ENCODE results near the gene EBNA1BP2. TPM values are rescaled to one million over a fixed set of nuclear protein-coding genes. Genes with fewer than 3 reads are reported as not detected.
A peak's percentile ranks its signal among the peaks of the same experiment; 100 is the strongest.

EBNA1BP2 gene
- total and polyA plus RNA-seq, 10 of the 15 experiments (the other 5 are each of a cell fraction or from before 2014, with no cell fraction given), result 57.5 to 275 (median 133) TPM

DNA sequence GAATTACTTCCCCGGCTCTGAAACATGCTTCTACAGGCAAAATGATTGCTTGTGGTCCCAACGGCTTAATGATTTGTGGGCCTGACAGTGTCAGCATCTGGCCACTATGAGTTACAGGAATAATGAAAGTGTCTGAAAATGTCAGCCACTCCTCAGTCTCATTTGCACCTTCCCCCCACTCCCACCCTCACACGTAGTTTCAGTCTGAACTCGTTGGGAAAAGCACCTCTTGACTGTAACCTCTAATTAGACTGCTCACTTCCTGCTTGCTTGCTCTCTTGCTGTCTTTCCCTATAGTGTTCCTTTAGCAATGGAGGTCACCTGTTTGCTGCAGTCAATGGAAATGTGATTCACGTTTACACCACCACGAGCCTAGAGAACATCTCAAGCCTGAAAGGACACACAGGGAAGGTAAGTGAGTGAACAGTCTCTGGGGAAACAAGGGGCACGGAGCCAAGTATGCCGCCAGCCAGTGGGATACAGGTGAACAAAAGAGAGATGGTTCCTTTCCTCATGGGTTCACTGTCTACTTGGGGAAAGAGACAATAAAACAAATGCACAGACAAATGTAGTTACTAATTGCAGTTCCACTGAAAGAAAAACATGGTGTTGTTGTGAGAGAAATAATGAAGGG, 27.1 kb upstream of the EBNA1BP2 start (continued):
- TF ChIP-seq BHLHE40 (IDR thresholded peaks at IDR 0.05; ENCODE audit: borderline replicate concordance in 1 of 2, low read depth in 2 of 2, low read length in 1 of 2) (peak; percentile 63 to 68; a peak in 3 of 4 replicates), MEF2A (IDR thresholded peaks at IDR 0.05; ENCODE audit: insufficient read depth, low read depth, low read length) (0 out of 2 replicates have a peak, but pooled peaks have one; percentile 51), GABPA (IDR thresholded peaks at IDR 0.05; ENCODE audit: low read depth) (no peak), EED (IDR thresholded peaks at IDR 0.05; ENCODE audit: low read depth) (peak; percentile 68), IKZF1 (conservative IDR thresholded peaks at IDR 0.05) (peak; percentile 97), MTA3 (IDR thresholded peaks at IDR 0.05; ENCODE audit: borderline replicate concordance, low read length) (peak; percentile 55; the same call in 1 of the 2 replicates), SMAD5 (IDR thresholded peaks at IDR 0.05; ENCODE audit: low read depth) (no peak), SUZ12 (IDR thresholded peaks at IDR 0.05; ENCODE audit: unreplicated experiment) (no peak), BMI1 (IDR thresholded peaks at IDR 0.05; ENCODE audit: borderline replicate concordance) (peak; percentile 47; the same call in 1 of the 2 replicates), YBX1 (IDR thresholded peaks at IDR 0.05) (no peak), NR2F1 (conservative IDR thresholded peaks at IDR 0.05) (peak; percentile 49), TBL1XR1 (IDR thresholded peaks at IDR 0.05; ENCODE audit: low read depth, low read length) (peak; percentile 41; the same call in 1 of the 2 replicates), BRCA1 (IDR thresholded peaks at IDR 0.05; ENCODE audit: low read depth, low read length) (no peak), RUNX3 (IDR thresholded peaks at IDR 0.05; ENCODE audit: low read length) (peak; percentile 78), CREB1 (IDR thresholded peaks at IDR 0.05; ENCODE audit: low read depth) (0 out of 2 replicates have a peak, but pooled peaks have one; percentile 55), SIN3A (IDR thresholded peaks at IDR 0.05; ENCODE audit: low read depth, low read length) (no peak), CEBPB (IDR thresholded peaks at IDR 0.05; ENCODE audit: borderline replicate concordance in 1 of 2, low read depth in 2 of 2, low read length in 2 of 2) (no peak), HDGF (IDR thresholded peaks at IDR 0.05) (peak; percentile 88; the same call in 1 of the 2 replicates), YY1 (IDR thresholded peaks at IDR 0.05; ENCODE audit: low read depth, low read length) (peak; percentile 68), SP1 (IDR thresholded peaks at IDR 0.05; ENCODE audit: low read depth, low read length) (peak; percentile 52), ESRRA (IDR thresholded peaks at IDR 0.05; ENCODE audit: low read length) (no peak), SMAD1 (IDR thresholded peaks at IDR 0.05; ENCODE audit: low read depth, partially characterized antibody) (peak; percentile 36), MEF2B (IDR thresholded peaks at IDR 0.05; ENCODE audit: partially characterized antibody, poor library complexity, severe bottlenecking) (peak; percentile 85), IRF4 (IDR thresholded peaks at IDR 0.05; ENCODE audit: low read depth, low read length) (peak; percentile 80), NFYA (IDR thresholded peaks at IDR 0.05; ENCODE audit: borderline replicate concordance, low read depth, low read length) (no peak), TARDBP (IDR thresholded peaks at IDR 0.05; ENCODE audit: borderline replicate concordance) (no peak), ZNF207 (IDR thresholded peaks at IDR 0.05; ENCODE audit: borderline replicate concordance) (no peak), KDM1A (IDR thresholded peaks at IDR 0.05; ENCODE audit: borderline replicate concordance) (no peak)
- TF ChIP-seq, protein P1, sequence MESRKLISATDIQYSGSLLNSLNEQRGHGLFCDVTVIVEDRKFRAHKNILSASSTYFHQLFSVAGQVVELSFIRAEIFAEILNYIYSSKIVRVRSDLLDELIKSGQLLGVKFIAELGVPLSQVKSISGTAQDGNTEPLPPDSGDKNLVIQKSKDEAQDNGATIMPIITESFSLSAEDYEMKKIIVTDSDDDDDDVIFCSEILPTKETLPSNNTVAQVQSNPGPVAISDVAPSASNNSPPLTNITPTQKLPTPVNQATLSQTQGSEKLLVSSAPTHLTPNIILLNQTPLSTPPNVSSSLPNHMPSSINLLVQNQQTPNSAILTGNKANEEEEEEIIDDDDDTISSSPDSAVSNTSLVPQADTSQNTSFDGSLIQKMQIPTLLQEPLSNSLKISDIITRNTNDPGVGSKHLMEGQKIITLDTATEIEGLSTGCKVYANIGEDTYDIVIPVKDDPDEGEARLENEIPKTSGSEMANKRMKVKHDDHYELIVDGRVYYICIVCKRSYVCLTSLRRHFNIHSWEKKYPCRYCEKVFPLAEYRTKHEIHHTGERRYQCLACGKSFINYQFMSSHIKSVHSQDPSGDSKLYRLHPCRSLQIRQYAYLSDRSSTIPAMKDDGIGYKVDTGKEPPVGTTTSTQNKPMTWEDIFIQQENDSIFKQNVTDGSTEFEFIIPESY (IDR thresholded peaks at IDR 0.05), result no peak
- TF ChIP-seq, protein P2, sequence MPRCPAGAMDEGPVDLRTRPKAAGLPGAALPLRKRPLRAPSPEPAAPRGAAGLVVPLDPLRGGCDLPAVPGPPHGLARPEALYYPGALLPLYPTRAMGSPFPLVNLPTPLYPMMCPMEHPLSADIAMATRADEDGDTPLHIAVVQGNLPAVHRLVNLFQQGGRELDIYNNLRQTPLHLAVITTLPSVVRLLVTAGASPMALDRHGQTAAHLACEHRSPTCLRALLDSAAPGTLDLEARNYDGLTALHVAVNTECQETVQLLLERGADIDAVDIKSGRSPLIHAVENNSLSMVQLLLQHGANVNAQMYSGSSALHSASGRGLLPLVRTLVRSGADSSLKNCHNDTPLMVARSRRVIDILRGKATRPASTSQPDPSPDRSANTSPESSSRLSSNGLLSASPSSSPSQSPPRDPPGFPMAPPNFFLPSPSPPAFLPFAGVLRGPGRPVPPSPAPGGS (IDR thresholded peaks at IDR 0.05; ENCODE audit: borderline replicate concordance, insufficient read depth, low read depth, low read length, poor library complexity, severe bottlenecking), result no peak
